SU-DHL-6 (cell line): Measurements from ENCODE around the gene GRAMD1A.

Experiments used
- H2AFZ ChIP-seq: fragments of 200-600 bp; sonication (generic); 2 replicates; pipeline ENCODE4 v1.6.1; 2014; ENCODE audit warnings: low read depth, mild to moderate bottlenecking, moderate library complexity, mixed read lengths, antibody characterized with exemption, low read length; ENCODE audit not compliant: severe bottlenecking
- H3F3A ChIP-seq: fragments of 200-600 bp; shearing (Covaris generic); 2 replicates; pipeline ENCODE4 v1.6.0; 2016; ENCODE audit warnings: antibody characterized with exemption, mild to moderate bottlenecking; ENCODE audit not compliant: insufficient read depth
- H3K27ac ChIP-seq: fragments of 200-600 bp; sonication (generic); 2 replicates; pipeline ENCODE4 v1.5.1; 2016; ENCODE audit warnings: low read depth, mild to moderate bottlenecking, low read length, moderate library complexity, mixed read lengths
- H3K27me3 ChIP-seq: fragments of 200-600 bp; sonication (generic), shearing (Covaris generic); 2 replicates; pipeline ENCODE4 v1.6.0; 2014; ENCODE audit warnings: mild to moderate bottlenecking, low read length
- H3K36me3 ChIP-seq: fragments of 200-600 bp; sonication (generic); 2 replicates; pipeline ENCODE4 v1.6.1; 2014; ENCODE audit warnings: mild to moderate bottlenecking, low read length, mixed read lengths
- H3K4me2 ChIP-seq: fragments of 300-600, 200-600 bp; shearing (Covaris generic), sonication (generic); 2 replicates; pipeline ENCODE4 v1.6.0; 2014; ENCODE audit warnings: low read length, low read depth, mild to moderate bottlenecking; ENCODE audit not compliant: poor library complexity, severe bottlenecking
- H3K4me3 ChIP-seq: fragments of 200-600 bp; sonication (generic); 2 replicates; pipeline ENCODE4 v1.5.1; 2014; ENCODE audit warnings: antibody characterized with exemption, low read length, mild to moderate bottlenecking, mixed read lengths; ENCODE audit not compliant: insufficient read depth, poor library complexity, severe bottlenecking
- H3K79me2 ChIP-seq: fragments of 200-600 bp; sonication (generic); 2 replicates; pipeline ENCODE4 v1.6.1; 2014; ENCODE audit warnings: mild to moderate bottlenecking, low read length, moderate library complexity; ENCODE audit not compliant: insufficient read depth
- H3K9ac ChIP-seq: fragments of 200-600 bp; sonication (generic); 2 replicates; pipeline ENCODE4 v1.7.0; 2014; ENCODE audit warnings: mild to moderate bottlenecking, low read length
- H3K9me2 ChIP-seq: fragments of 200-600 bp; sonication (generic); replicated peaks from 2 replicates; pipeline ENCODE4 v1.6.1; 2014; ENCODE audit warnings: low read length; ENCODE audit not compliant: insufficient read depth
- H3K9me3 ChIP-seq: fragments of 200-600 bp; sonication (generic); 2 replicates; pipeline ENCODE4 v1.6.1; 2014; ENCODE audit warnings: low read length, mixed read lengths; ENCODE audit not compliant: insufficient read depth
- H4K20me1 ChIP-seq: fragments of 200-600 bp; sonication (generic); 2 replicates; pipeline ENCODE4 v1.6.1; 2014; ENCODE audit warnings: low read depth, mild to moderate bottlenecking, antibody characterized with exemption, low read length, moderate library complexity, mixed read lengths
- EZH2phosphoT487 ChIP-seq: fragments of 200-600 bp; sonication (generic), shearing (Covaris generic); conservative IDR thresholded peaks from 2 replicates; pipeline ENCODE4 v1.6.1; 2018; ENCODE audit warnings: mild to moderate bottlenecking, antibody characterized with exemption, low read length, moderate library complexity, mixed read lengths
- TF ChIP-seq, protein P1 (sequence below): fragments of 200-600 bp; sonication (generic); IDR thresholded peaks from one replicate; pipeline ENCODE4 v1.5.1; 2017; ENCODE audit warnings: antibody characterized with exemption, mild to moderate bottlenecking, low read length, moderate library complexity; ENCODE audit not compliant: insufficient read depth, poor library complexity, severe bottlenecking

Gene GRAMD1A

DNA sequence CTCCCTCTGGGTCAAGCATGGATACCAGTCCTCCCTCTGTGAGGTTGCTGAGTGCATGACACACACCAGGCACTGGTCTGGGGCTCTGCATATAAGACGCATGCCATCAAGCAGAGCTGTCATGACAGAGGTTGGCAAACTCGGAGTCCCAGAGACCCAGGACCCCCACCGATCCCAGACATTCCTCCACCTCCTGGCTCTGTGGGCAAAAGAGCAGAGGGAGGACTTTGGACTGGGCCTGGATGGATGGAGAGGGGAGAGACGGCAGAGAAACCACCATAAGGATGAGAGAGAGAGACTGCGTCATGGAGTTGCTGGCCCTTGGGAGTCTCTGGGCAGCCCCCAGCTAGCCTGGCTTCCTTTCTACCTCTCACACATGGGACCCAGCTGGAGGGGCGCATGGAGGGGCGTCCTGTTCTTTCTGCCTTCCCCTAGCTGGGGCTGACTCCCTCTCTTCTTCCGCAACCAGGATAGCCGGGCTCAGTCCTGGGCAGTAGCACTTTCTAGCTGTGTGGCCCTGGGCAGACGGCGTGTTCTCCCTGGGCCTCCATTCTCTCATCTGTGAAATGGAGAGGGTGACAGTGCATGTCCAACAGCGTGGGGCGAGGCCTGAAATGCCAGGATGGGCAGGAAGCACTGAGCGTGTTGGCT, 43.0 kb downstream of the GRAMD1A start:
- H4K20me1 ChIP-seq, result no peaks in the 10 kb centered on the region
- no peak overlapping the region for H3K27ac ChIP-seq
- no peaks in the 10 kb centered on the region for H3K9me3 ChIP-seq
- no peak overlapping the region for H2AFZ ChIP-seq
- no peaks in the 10 kb centered on the region for H3K36me3 ChIP-seq
- no peaks in the 10 kb centered on the region for H3K27me3 ChIP-seq
- no peak for TF ChIP-seq EZH2phosphoT487
- TF ChIP-seq, protein P1, sequence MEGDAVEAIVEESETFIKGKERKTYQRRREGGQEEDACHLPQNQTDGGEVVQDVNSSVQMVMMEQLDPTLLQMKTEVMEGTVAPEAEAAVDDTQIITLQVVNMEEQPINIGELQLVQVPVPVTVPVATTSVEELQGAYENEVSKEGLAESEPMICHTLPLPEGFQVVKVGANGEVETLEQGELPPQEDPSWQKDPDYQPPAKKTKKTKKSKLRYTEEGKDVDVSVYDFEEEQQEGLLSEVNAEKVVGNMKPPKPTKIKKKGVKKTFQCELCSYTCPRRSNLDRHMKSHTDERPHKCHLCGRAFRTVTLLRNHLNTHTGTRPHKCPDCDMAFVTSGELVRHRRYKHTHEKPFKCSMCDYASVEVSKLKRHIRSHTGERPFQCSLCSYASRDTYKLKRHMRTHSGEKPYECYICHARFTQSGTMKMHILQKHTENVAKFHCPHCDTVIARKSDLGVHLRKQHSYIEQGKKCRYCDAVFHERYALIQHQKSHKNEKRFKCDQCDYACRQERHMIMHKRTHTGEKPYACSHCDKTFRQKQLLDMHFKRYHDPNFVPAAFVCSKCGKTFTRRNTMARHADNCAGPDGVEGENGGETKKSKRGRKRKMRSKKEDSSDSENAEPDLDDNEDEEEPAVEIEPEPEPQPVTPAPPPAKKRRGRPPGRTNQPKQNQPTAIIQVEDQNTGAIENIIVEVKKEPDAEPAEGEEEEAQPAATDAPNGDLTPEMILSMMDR, result no peak
- H3F3A ChIP-seq, result no peaks in the 10 kb centered on the region
- no peak overlapping the region for H3K4me2 ChIP-seq
- H3K4me3 ChIP-seq, result no peak overlapping the region
- H3K9ac ChIP-seq, result no peak overlapping the region
- no peaks in the 10 kb centered on the region for H3K9me2 ChIP-seq
- H3K79me2 ChIP-seq, result no peaks in the 10 kb centered on the region

DNA sequence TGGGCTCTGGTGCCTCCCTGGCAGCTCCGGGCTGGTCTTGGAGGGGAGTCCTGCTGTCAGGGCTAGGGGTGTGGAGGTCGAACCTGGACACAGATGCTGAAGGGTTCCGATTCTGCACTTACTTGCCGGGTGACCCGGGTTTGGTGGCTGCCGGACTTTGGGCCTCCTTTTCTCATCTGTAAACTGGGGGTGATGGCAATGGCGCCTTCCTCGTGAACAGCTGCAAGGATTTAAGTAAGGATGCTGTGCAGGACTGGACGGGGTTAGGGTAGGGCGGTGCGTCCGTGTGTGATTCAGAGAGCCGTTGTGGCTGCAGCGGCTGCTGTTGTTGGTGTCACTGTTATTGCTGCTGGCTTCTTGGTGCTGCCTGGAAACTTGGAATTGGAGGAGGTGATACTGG, 43.8 kb downstream of the GRAMD1A start:
- no peak overlapping the region for H3K4me2 ChIP-seq
- no peak overlapping the region for H3K27ac ChIP-seq
- no peak overlapping the region for H2AFZ ChIP-seq

DNA sequence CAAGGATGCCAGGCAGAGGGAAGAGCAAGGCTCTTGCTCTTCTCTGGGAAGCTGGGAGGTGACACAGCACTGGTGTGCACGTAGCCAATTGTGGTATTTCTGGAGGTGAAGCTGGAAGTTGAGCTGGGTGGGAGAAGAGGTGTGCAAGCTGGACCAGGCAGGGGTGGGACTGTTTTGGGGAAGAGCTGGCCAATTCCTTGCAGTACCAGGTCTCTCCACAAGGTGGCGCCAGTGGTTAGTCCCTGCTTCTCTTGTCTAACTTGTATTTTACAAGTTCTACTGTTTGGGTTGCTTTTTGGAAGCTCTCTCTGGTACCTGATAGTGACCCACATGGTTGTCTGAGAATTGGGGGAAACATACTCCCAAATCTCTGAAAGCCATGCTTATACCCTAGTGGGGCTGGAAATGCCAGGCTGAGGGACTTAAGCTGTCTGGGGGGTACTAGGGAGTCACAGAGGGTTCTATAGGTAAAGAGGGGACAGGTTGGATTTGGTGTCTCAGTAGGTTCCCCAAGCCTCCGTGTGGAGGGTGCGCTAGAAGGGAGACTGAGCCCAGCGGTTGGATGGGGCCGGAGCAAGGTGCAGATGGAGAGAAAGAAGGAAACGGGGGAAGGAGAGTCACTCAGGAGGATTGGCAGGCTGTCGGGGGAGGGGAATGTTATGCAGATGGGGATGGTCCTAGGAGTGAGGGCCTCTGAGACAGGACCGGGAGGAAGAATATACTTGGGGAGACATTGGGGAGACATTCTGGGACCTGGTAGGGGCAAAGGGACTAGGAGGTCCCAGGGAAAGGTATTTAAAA, 44.4 kb downstream of the GRAMD1A start:
- Histone ChIP-seq H3K4me3 (no peak overlapping the region), H3K9me3 (no peaks in the 10 kb centered on the region), H3K79me2 (no peaks in the 10 kb centered on the region), H3F3A (no peaks in the 10 kb centered on the region), H3K4me2 (no peak overlapping the region), H3K36me3 (no peaks in the 10 kb centered on the region), H2AFZ (no peak overlapping the region), H4K20me1 (no peaks in the 10 kb centered on the region), H3K27ac (no peak overlapping the region), H3K27me3 (no peaks in the 10 kb centered on the region), H3K9me2 (no peaks in the 10 kb centered on the region), H3K9ac (no peak overlapping the region)
- TF ChIP-seq, protein P1, result peak; percentile 91
- TF ChIP-seq EZH2phosphoT487, result no peak

More for the DNA sequence above, 43.8 kb downstream of the GRAMD1A start:
- Histone ChIP-seq H3K27me3 (no peaks in the 10 kb centered on the region), H3K9me2 (no peaks in the 10 kb centered on the region), H3K9me3 (no peaks in the 10 kb centered on the region), H3F3A (no peaks in the 10 kb centered on the region), H3K79me2 (no peaks in the 10 kb centered on the region), H3K9ac (no peak overlapping the region), H3K36me3 (no peaks in the 10 kb centered on the region), H4K20me1 (no peaks in the 10 kb centered on the region), H3K4me3 (no peak overlapping the region)
- TF ChIP-seq, protein P1, result no peak
- TF ChIP-seq EZH2phosphoT487, result no peak
